OCI-M2 (cell line): ENCODE data around the gene OR10A6.

ENCODE experiments used
- DNase-seq: peaks from one replicate; lab custom pipeline; 2025; ENCODE audit not compliant: unreplicated experiment; lab: John Stamatoyannopoulos, UW

OR10A6 gene

GRCh38 chr11:7910286-7910788 is 20.7 kb downstream of the OR10A6 start:
- no peak for DNase-seq

GRCh38 chr11:7909585-7910285 is 21.3 kb downstream of the OR10A6 start:
- DNase-seq: no peak

GRCh38 chr11:7907121-7907520 is 23.9 kb downstream of the OR10A6 start:
- no peak for DNase-seq

GRCh38 chr11:7906481-7906880 is 24.6 kb downstream of the OR10A6 start:
- DNase-seq: no peak

GRCh38 chr11:7905961-7906429 is 25.1 kb downstream of the OR10A6 start:
- DNase-seq: no peak

GRCh38 chr11:7905549-7905948 is 25.5 kb downstream of the OR10A6 start:
- no peak for DNase-seq

- no peak for DNase-seq
Measured at GRCh38 chr11:7904917-7905316, 26.2 kb downstream of the OR10A6 start.

- no peak for DNase-seq
Measured at GRCh38 chr11:7903940-7904339, 27.1 kb downstream of the OR10A6 start.

- no peak for DNase-seq
Measured at GRCh38 chr11:7901319-7901854, 29.7 kb downstream of the OR10A6 start.

GRCh38 chr11:7900686-7901085 is 30.4 kb downstream of the OR10A6 start:
- no peak for DNase-seq

GRCh38 chr11:7899418-7899817 is 31.6 kb downstream of the OR10A6 start:
- DNase-seq: no peak

- DNase-seq: no peak
Measured at GRCh38 chr11:7898666-7899283, 32.3 kb downstream of the OR10A6 start.

- DNase-seq: no peak
Measured at GRCh38 chr11:7896009-7896785, 34.9 kb downstream of the OR10A6 start.

- DNase-seq: no peak
Measured at GRCh38 chr11:7894251-7894650, 36.8 kb downstream of the OR10A6 start.

GRCh38 chr11:7893796-7894195 is 37.3 kb downstream of the OR10A6 start:
- no peak for DNase-seq

- no peak for DNase-seq
Measured at GRCh38 chr11:7892840-7893254, 38.2 kb downstream of the OR10A6 start.

- DNase-seq: no peak
Measured at GRCh38 chr11:7892059-7892699, 38.9 kb downstream of the OR10A6 start.

- DNase-seq: no peak
Measured at GRCh38 chr11:7890417-7891172, 40.5 kb downstream of the OR10A6 start.

- no peak for DNase-seq
Measured at GRCh38 chr11:7889985-7890384, 41.1 kb downstream of the OR10A6 start.

- no peak for DNase-seq
Measured at GRCh38 chr11:7882860-7883259, 48.2 kb downstream of the OR10A6 start.
